Activated CD8-positive, alpha-beta T cell treated with anti-CD3 and anti-CD28 coated beads, Interleukin-2, amount 10 ng/mL, durations not matched to agents 7 days and 5 days (primary cell): Measurements from ENCODE around the gene HSPA12A. TPM values are rescaled to one million over a fixed set of nuclear protein-coding genes. Genes with fewer than 3 reads are reported as not detected.

Source experiments
- ATAC-seq: fragments of 150-1000 bp; cut with Tn5 transposase; one replicate; pipeline ENCODE4 v1.10.0; 2021; ENCODE audit warnings: moderate library complexity
- CTCF ChIA-PET: fragments of 350-600 bp; sonication (Branson Sonifier 250); formaldehyde crosslinking; loops from one replicate; lab custom pipeline; 2021; ENCODE audit warnings: antibody characterized with exemption; lab: Charles Lee
- POLR2A ChIA-PET: fragments of 350-600 bp; sonication (Branson Sonifier 250); formaldehyde crosslinking; loops from one replicate; lab custom pipeline; 2021; ENCODE audit warnings: antibody characterized with exemption; lab: Charles Lee
- DNase-seq: peaks from one replicate; pipeline ENCODE4 v3.0.0-alpha.2; 2020
- H3K27ac Mint-ChIP-seq: one replicate; pipeline ENCODE4 v1.8.0; 2021; ENCODE audit warnings: mild to moderate bottlenecking, mixed read lengths
- H3K27me3 Mint-ChIP-seq: one replicate; pipeline ENCODE4 v1.8.0; 2021; ENCODE audit warnings: low read depth, mixed read lengths
- H3K36me3 Mint-ChIP-seq: one replicate; pipeline ENCODE4 v1.8.0; 2021; ENCODE audit warnings: low read depth, mixed read lengths
- H3K4me1 Mint-ChIP-seq: one replicate; pipeline ENCODE4 v1.8.0; 2021; ENCODE audit warnings: low read depth, mixed read lengths
- H3K4me3 Mint-ChIP-seq: one replicate; pipeline ENCODE4 v1.8.0; 2021; ENCODE audit warnings: mild to moderate bottlenecking, mixed read lengths
- H3K9me3 Mint-ChIP-seq: one replicate; pipeline ENCODE4 v1.8.0; 2022; ENCODE audit warnings: mixed read lengths; ENCODE audit not compliant: insufficient read depth
- total RNA-seq, 2 experiments: library from RNA; stranded (reverse); gene quantifications; one replicate each; pipeline ENCODE4 v1.2.3, GENCODE V29; 2021

Gene HSPA12A
- total RNA-seq, 2 experiments from 2014 or later, result not detected

- H3K4me1 Mint-ChIP-seq, result no peaks in the 10 kb centered on the region
- no peak overlapping the region for H3K4me3 Mint-ChIP-seq
- ChIA-PET CTCF (no interaction called here), POLR2A (no interaction called here)
- H3K9me3 Mint-ChIP-seq, result no peaks in the 10 kb centered on the region
- no peaks in the 10 kb centered on the region for H3K36me3 Mint-ChIP-seq
- no peak overlapping the region for H3K27ac Mint-ChIP-seq
- DNase-seq, result no peak
- H3K27me3 Mint-ChIP-seq, result peaks cover 24% of the 10 kb centered on the region
- no peak for ATAC-seq
These were observed 33.5 kb downstream of the HSPA12A start for GRCh38 chr10:116708877-116709276.

- no peaks in the 10 kb centered on the region for H3K4me1 Mint-ChIP-seq
- no peak for ATAC-seq
- POLR2A ChIA-PET, result no interaction called here
These were observed 34.0 kb downstream of the HSPA12A start for GRCh38 chr10:116708391-116708821.

GRCh38 chr10:116707981-116708380 is 34.4 kb downstream of the HSPA12A start:
- no peak for ATAC-seq
- H3K27ac Mint-ChIP-seq, result no peak overlapping the region
- H3K4me3 Mint-ChIP-seq, result no peak overlapping the region
- H3K27me3 Mint-ChIP-seq, result peaks cover 16% of the 10 kb centered on the region
- POLR2A ChIA-PET, result no interaction called here
- H3K36me3 Mint-ChIP-seq, result no peaks in the 10 kb centered on the region
- H3K9me3 Mint-ChIP-seq, result no peaks in the 10 kb centered on the region
- CTCF ChIA-PET, result no interaction called here
- DNase-seq, result no peak
- H3K4me1 Mint-ChIP-seq, result no peaks in the 10 kb centered on the region

More at GRCh38 chr10:116708391-116708821, 34.0 kb downstream of the HSPA12A start:
- H3K27ac Mint-ChIP-seq, result no peak overlapping the region
- no peak overlapping the region for H3K4me3 Mint-ChIP-seq
- peaks cover 20% of the 10 kb centered on the region for H3K27me3 Mint-ChIP-seq
- no peak for DNase-seq
- no peaks in the 10 kb centered on the region for H3K36me3 Mint-ChIP-seq
- H3K9me3 Mint-ChIP-seq, result no peaks in the 10 kb centered on the region
- CTCF ChIA-PET, result no interaction called here

GRCh38 chr10:116706281-116706680 is 36.1 kb downstream of the HSPA12A start:
- H3K27me3 Mint-ChIP-seq, result peaks cover 16% of the 10 kb centered on the region
- ATAC-seq (no peak), DNase-seq (no peak)
- H3K4me3 Mint-ChIP-seq, result no peak overlapping the region
- H3K9me3 Mint-ChIP-seq, result no peaks in the 10 kb centered on the region
- H3K4me1 Mint-ChIP-seq, result no peaks in the 10 kb centered on the region
- ChIA-PET POLR2A (no interaction called here), CTCF (no interaction called here)
- no peak overlapping the region for H3K27ac Mint-ChIP-seq
- no peaks in the 10 kb centered on the region for H3K36me3 Mint-ChIP-seq

GRCh38 chr10:116705498-116705897 is 36.9 kb downstream of the HSPA12A start:
- Mint-ChIP-seq H3K4me1 (no peaks in the 10 kb centered on the region), H3K4me3 (no peak overlapping the region), H3K36me3 (no peaks in the 10 kb centered on the region), H3K27me3 (peaks cover 13% of the 10 kb centered on the region), H3K9me3 (no peaks in the 10 kb centered on the region), H3K27ac (no peak overlapping the region)
- ChIA-PET CTCF (interaction anchor here (0.8 kb wide), 1 partner anchor 23 kb away, joined by 3 read pairs; no protein-coding TSS in a partner anchor), POLR2A (no interaction called here)
- ATAC-seq (no peak), DNase-seq (no peak)

- H3K4me3 Mint-ChIP-seq, result no peak overlapping the region
- no peaks in the 10 kb centered on the region for H3K4me1 Mint-ChIP-seq
- H3K27me3 Mint-ChIP-seq, result peaks cover 12% of the 10 kb centered on the region
- no peaks in the 10 kb centered on the region for H3K36me3 Mint-ChIP-seq
- ATAC-seq, result no peak
- CTCF ChIA-PET, result interaction anchor here (0.8 kb wide), 1 partner anchor 23 kb away, joined by 3 read pairs; no protein-coding TSS in a partner anchor
- no peak for DNase-seq
- H3K9me3 Mint-ChIP-seq, result no peaks in the 10 kb centered on the region
- POLR2A ChIA-PET, result no interaction called here
- no peak overlapping the region for H3K27ac Mint-ChIP-seq
These were observed 37.4 kb downstream of the HSPA12A start for GRCh38 chr10:116704926-116705325.

GRCh38 chr10:116702165-116702564 is 40.2 kb downstream of the HSPA12A start:
- Mint-ChIP-seq H3K36me3 (no peaks in the 10 kb centered on the region), H3K27me3 (peaks cover 11% of the 10 kb centered on the region), H3K4me1 (no peaks in the 10 kb centered on the region), H3K27ac (no peak overlapping the region), H3K4me3 (no peak overlapping the region), H3K9me3 (no peaks in the 10 kb centered on the region)
- CTCF ChIA-PET, result interaction anchor here (1.1 kb wide), 1 partner anchor 472 kb away, joined by 3 read pairs; no protein-coding TSS in a partner anchor
- DNase-seq (no peak), ATAC-seq (no peak)
- POLR2A ChIA-PET, result no interaction called here

GRCh38 chr10:116699471-116700150 is 42.8 kb downstream of the HSPA12A start:
- no peak overlapping the region for H3K27ac Mint-ChIP-seq
- H3K27me3 Mint-ChIP-seq, result peaks cover 13% of the 10 kb centered on the region
- ChIA-PET POLR2A (no interaction called here), CTCF (no interaction called here)
- no peak for DNase-seq
- H3K4me3 Mint-ChIP-seq, result no peak overlapping the region
- no peak for ATAC-seq
- no peaks in the 10 kb centered on the region for H3K36me3 Mint-ChIP-seq
- H3K9me3 Mint-ChIP-seq, result no peaks in the 10 kb centered on the region
- H3K4me1 Mint-ChIP-seq, result no peaks in the 10 kb centered on the region

GRCh38 chr10:116699049-116699448 is 43.3 kb downstream of the HSPA12A start:
- Mint-ChIP-seq H3K27me3 (peaks cover 13% of the 10 kb centered on the region), H3K4me3 (no peak overlapping the region), H3K27ac (no peak overlapping the region), H3K9me3 (no peaks in the 10 kb centered on the region), H3K4me1 (no peaks in the 10 kb centered on the region), H3K36me3 (no peaks in the 10 kb centered on the region)
- POLR2A ChIA-PET, result no interaction called here
- ATAC-seq (no peak), DNase-seq (no peak)
- CTCF ChIA-PET, result no interaction called here

GRCh38 chr10:116698364-116698763 is 44.0 kb downstream of the HSPA12A start:
- DNase-seq, result no peak

GRCh38 chr10:116697816-116698215 is 44.5 kb downstream of the HSPA12A start:
- ChIA-PET POLR2A (no interaction called here), CTCF (no interaction called here)
- Mint-ChIP-seq H3K9me3 (no peaks in the 10 kb centered on the region), H3K27me3 (peaks cover 20% of the 10 kb centered on the region), H3K36me3 (no peaks in the 10 kb centered on the region), H3K4me1 (no peaks in the 10 kb centered on the region), H3K27ac (no peak overlapping the region), H3K4me3 (no peak overlapping the region)
- ATAC-seq, result no peak
- no peak for DNase-seq

More at GRCh38 chr10:116698364-116698763, 44.0 kb downstream of the HSPA12A start:
- H3K4me3 Mint-ChIP-seq, result no peak overlapping the region
- ATAC-seq, result no peak
- no peaks in the 10 kb centered on the region for H3K36me3 Mint-ChIP-seq
- ChIA-PET POLR2A (no interaction called here), CTCF (no interaction called here)
- no peaks in the 10 kb centered on the region for H3K9me3 Mint-ChIP-seq
- H3K27ac Mint-ChIP-seq, result no peak overlapping the region
- H3K27me3 Mint-ChIP-seq, result peaks cover 14% of the 10 kb centered on the region
- no peaks in the 10 kb centered on the region for H3K4me1 Mint-ChIP-seq

GRCh38 chr10:116696919-116697318 is 45.4 kb downstream of the HSPA12A start:
- H3K4me1 Mint-ChIP-seq, result no peaks in the 10 kb centered on the region
- DNase-seq (no peak), ATAC-seq (no peak)
- H3K4me3 Mint-ChIP-seq, result no peak overlapping the region
- peaks cover 22% of the 10 kb centered on the region for H3K27me3 Mint-ChIP-seq
- H3K36me3 Mint-ChIP-seq, result no peaks in the 10 kb centered on the region
- POLR2A ChIA-PET, result no interaction called here
- no peak overlapping the region for H3K27ac Mint-ChIP-seq
- no peaks in the 10 kb centered on the region for H3K9me3 Mint-ChIP-seq
- CTCF ChIA-PET, result no interaction called here
